Amygdala (tissue), 56 donors: Measurements from ENCODE around the gene NRDE2.
A peak's percentile ranks its signal among the peaks of the same experiment; 100 is the strongest.

ENCODE experiments used
- DNase-seq, 56 donors: peaks; one replicate each; lab custom pipeline; 2025; lab: John Stamatoyannopoulos, UW

Gene NRDE2

DNA sequence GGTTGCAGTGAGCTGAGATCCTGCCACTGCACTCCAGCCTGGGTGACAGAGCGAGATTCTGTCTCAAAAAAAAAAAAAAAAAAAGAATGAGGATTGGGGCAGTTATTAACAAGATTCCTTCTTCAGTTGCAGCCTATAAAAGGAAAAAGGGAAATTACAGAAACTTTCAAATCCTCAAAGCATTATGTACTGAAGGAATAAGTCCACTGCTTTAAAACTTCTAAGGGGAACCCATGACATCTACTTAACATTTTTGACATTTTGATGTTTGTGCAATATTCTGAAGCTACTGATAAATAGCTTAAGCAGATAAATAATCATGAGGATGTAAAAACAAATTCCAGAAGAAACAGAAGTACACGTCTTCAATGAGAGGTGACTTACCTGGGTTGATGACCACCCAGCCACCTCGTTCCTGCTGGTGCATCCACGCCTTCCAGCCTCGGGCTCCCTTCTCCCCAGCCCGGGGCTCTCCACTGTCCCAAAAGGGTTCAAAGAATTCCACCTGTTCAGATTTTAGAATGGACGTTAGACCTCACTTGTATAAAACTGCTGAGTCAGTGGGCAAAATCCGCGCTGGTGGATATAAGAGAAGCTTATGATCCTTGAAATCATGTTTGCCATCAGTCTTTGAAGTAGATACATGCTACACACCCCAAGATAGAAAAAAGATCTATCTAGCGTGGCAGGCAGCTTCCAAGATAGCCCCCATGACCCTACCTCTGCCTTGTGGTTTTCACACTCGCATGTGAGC lies 33.7 kb downstream of the NRDE2 start:
- no peak for DNase-seq

DNA sequence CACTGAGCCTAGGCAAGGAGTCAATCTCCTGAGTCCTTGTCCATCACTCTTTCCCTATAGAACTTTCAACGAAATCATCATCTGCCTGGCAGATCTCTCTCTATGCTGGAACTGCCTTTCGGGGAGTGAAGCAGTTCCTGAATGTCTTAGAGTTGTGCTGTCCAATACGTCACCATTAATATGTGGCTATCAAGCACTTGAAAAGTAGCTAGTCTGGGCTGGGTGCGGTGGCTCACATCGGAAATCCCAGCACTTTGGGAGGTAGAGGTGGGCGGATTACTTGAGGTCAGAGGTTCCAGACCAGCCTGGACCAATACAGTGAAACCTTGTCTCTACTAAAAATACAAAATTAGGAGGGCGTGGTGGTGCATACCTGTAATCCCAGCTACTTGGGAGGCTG lies 35.1 kb downstream of the NRDE2 start:
- no peak for DNase-seq

DNA sequence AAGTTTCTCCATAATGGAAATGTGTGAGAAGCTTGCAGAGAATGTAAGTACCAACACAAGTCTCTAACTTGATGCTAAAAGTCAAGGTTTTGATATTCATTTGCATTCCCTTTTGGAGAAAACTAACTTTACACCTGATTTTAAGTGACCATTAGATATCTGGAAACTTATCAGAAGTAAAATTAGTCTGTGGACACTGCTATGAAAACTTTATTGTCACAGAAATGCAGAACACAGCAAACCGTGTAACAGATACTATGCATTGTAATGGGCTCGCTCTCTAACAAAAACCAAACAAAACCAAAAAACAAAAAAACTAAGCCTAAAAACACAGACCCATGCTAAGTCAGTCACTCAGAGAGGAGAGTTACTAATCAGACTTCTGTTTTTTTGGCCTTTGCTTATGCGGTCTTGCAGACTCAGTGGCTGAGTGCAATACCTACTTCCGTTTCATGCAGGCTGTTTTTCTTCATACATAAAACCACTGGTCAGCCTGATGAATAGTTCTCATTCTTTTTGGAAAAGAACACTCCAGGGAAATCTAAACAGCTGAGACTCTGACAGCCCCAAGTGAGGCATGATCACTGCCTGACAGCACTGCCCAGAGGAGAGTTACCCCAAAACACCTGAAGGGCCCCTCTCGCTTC lies 35.7 kb downstream of the NRDE2 start:
- no peak for DNase-seq

DNA sequence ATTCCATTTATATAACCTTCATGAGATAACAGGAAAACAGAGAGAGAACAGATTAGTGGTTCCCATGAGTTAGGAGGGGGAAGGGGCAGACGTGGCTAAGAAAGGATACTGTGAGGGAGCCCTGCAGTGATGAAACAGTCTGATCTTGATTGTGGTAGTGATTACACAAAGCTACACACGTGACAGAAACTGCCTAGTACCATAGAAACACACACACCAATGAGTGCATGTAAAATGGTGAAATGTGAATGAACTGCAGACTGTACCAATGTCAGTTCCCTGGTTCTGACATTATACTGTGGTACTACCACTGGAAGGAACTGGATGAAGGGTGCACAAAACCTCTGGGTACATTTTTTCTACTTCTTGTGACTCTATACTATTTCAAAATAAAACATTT lies 36.9 kb downstream of the NRDE2 start:
- no peak for DNase-seq

DNA sequence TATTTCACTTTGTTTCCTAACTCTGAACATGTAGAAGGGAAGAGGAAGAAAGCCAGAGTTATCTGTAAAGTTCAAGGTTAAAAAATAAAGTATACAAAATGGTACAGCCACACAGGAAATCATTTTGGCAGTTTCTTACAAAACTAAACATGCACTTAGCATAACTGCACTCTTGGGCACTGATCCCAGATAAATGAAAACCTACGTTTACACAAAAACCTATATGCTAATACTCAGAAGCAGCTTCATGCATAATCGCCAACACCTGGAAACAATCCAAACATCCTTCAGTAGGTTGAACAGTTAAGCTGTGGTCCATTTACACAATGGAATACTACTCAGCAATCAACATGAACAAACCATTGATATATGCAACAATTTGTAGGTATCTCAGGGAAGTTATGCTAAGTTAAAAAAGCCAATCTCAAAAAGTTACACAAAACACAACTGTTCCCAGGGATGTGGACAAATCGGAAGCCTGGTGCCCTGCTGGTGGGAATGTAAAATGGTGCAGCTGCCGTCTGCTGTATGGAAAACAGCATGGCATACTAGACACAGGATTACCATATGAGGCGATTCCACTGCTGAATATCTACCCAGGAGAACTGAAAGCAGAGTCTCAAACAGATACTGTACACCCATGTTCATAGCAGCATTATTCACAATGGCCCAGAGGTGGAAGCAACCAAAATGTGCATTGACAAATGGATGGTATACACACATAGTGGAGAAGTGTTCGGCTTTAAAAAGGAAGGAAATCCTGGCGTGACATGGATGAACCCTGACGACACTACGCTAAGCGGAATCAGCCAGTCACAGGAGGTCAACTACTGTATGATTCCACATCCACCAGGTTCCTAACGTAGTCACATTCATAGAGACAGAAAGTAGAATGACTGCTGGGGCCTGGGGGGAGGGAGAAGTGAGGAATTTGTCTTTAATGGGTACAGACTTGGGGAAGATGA lies 37.7 kb downstream of the NRDE2 start:
- DNase-seq: no peak

DNA sequence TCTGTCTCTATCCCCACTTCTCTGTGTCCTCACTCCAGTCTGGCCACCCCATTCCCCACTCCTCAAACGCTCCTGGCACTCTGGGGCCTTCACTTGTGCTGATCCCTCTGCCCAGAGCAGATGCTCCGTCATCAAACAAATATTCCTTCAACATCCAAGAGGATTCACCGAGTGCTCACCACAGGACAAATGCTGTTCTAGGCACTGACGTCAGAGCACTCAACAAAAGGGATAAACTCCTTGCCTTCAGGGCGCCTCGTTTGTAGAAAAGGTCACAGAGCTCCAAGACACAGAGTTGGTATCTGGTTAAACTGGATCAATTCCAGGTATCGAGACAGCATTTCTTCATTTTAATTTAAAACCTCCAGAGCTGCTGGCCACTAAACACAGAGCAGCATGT lies 40.0 kb downstream of the NRDE2 start:
- DNase-seq: no peak

DNA sequence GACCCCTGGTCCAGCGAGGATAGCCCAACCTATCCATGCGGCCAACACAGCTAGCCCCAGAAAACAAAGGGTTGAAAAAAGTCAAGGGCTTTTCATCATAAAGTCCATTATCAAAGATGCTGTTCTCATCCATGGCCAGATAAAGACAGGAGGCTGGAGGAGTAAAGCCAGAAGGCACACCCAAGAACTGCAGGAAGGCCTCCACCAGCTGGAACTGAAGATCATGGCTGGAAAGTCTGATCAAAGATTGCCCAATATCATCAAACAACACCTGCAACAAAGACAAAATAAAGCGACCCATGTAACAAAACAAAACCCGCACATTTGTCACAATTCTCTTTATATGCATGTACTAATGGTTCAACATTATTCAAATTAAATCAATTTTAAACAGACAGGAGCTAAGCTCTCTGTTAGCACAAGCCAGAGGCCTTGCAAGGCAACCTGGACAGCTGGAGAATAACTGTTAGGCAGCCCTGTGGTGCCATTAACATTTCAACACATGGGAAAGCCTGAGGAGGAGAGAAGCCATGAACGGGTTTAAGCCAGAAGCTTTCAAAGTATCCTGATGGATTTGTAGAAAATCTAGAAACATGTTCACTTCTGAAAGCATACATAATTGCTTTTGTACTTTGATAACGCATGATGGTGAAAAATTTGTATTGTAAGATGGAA lies 41.3 kb downstream of the NRDE2 start:
- no peak for DNase-seq

DNA sequence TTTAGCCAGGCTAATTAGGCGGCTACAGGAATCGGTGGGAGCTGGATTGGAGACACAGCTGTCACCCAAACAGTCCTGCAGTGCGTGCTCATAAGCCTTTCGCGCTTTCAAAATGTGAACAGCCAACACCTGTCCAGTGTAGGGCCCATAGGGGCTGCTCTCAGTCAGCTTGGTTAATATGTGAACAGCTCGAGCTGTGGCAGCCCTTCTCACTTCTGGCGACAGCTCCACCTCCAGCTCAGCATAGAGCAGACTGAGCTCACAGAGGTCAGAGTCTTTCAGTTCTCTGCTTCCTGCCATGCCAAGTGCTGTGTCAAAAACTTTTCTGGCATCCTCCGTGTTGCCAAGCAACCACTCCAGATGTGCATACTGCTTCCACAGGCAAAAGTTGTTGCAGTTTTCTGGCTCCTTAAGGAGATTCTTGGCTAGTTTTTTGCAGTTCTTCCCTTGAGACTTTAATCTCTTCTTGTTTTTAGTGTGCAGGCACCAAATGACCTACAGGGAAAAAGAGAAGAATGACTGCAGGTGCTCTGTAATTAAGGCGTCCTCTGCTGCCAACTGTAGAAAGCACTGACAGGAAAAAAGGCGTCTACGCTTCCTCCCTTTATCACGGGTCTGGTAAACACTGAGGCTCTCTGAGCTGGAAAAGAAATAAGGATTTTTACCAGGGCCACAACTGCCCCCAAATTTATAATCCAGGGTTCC lies 42.9 kb downstream of the NRDE2 start:
- peak in 1 of 56 donors; percentile 14 for DNase-seq

DNA sequence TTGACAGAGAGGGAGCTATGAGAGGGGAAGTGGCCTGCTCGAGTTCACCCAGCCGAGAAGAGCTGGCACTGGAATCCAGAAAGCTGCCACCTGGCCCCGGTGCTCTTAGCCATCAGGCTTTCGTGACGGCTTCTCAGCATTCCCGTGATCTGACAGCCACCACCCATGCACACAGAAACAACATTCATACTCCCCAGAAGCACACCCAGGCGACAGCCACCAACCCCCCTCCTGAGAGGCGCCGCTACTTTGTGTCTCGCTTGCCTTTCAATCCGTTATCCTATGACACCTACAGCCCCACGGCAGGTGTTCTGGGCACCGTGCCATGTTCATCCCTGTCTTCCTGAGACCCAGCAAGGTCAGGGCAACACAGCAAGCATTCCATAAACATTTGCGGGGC lies 44.0 kb downstream of the NRDE2 start:
- DNase-seq: peak in 7 of 56 donors; percentile 17 to 44 (median 28)

DNA sequence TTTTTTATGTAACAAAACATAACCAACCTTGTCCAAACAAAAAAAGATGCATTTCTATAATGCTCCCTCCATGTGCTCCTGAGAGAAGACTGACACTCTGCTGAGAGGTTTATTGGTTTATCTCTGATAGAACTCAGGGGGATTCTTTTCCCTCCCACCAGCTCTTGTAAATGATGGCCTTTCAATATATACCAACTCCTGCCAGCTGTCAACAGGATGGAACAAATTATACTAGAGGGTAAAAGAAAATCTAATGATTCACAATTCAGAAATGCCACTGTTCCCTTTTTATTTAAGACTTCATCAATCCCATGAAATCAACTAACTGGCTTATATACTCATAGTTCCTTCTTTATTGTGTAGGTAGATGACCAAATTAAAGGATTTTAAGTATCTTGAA lies 50.0 kb downstream of the NRDE2 start:
- DNase-seq: no peak

DNA sequence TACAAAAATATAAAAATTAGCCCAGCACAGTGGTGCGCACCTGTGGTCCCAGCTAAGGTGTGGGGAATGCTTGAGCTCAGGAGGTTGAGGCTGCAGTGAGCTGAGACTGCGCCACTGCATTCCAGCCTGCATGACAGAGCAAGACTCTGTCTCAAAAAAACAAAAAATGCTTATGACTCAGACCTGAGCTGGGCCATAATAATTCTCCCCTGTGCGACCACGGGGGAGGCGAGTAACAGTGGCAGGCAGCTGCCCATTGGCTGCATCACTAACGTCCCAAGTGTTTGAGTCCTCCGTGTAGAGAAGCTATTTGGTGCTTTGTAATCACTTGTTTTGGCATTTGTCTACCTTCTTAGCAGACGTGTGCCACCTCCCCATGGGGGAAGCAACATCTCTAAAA lies 50.5 kb downstream of the NRDE2 start:
- peak in 1 of 56 donors; percentile 15 for DNase-seq

DNA sequence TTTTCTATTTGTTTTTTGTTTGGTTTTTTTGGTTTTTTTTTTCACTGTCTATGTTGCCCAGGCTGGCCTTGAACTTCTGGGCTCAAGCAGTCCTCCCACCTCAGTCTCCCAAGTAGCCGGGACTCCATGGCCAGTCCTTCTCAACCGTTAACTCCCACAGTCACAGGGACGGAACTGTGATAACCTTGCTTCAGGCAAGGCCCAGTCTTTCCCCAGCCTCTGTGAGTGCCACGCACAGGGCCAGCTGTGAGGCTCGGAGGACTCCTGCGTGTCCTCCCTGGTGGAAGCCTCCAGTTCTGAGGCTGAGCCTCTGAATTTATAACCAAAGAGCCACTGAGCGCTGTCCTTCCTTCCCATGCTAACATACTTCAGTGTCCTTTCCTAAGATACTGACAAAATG lies 51.6 kb downstream of the NRDE2 start:
- DNase-seq: no peak

DNA sequence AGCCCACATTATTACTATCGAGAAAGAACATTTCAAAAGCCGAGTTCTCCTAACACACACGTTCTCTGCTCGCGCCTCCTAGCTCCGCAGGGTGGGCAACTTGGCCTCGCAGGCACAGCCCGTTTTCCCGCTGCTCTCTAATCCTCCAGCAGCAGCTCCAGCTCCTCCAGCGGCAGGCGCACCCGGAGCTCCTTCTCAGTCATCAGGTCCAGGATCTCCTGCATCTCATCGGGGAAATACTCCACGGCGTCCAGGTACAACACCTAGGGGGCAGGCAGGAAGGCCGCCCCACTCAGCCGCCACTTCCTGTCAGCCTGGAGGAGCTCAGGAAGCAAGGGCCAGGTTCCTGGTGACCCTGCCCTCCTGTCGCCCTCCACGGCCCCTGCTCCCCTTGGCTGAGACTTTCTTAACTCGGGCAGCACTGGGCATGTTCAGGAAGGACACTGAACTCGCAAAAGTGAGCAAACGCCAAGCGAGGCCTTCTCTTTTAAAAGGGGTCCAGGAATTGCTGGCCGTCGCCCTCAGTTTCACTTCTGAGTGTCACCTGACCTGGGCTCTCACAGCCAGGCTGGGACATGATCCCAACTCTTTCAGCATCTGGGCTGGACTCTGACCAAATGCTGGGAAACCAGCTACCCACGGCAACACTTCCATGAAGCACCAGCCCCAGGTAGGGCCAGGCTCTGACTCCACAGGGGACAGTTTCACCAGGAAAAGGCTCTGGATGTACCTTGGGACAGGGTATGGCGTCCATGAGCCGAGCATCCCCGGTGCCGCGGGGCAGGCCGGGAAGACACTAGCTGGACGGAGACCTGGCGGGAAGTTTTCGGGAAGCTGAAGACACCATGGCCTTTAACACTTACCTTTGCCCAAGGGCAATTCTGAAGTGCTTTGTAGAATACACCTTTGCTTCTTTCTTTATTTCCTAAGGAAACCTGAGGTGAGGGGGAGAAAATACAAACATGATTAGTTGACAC lies 53.3 kb downstream of the NRDE2 start:
- DNase-seq: peak in 18 of 56 donors; percentile 17 to 60 (median 38)

DNA sequence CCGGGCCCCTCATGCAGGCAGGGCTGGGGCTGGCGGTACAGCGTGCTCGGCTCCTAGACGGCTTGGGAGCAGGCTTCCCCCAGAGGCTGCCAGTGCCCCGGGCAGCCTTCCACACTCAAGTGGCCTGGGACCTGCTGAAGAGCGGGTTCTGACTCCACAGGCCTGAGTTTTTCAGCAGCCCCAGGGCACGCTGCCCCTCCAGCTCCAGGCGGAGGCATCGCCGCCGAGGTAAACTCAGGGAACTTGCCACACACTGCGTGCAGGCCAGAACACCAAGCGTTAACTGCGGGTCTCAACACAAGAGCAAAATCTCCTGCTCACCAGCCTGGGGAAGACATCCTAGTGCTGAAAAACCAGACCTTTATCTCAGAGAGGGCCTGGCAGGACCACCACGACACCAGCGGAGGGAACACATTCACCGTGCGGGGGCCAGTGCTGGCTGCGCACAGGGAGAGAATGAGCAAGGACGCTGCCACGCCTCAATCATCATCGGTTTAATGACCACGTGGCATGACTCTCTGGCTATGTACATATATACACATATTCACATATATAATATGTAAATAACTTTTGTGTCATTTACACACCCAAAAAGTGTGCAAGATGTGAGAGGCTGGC lies 54.1 kb downstream of the NRDE2 start:
- DNase-seq: no peak

DNA sequence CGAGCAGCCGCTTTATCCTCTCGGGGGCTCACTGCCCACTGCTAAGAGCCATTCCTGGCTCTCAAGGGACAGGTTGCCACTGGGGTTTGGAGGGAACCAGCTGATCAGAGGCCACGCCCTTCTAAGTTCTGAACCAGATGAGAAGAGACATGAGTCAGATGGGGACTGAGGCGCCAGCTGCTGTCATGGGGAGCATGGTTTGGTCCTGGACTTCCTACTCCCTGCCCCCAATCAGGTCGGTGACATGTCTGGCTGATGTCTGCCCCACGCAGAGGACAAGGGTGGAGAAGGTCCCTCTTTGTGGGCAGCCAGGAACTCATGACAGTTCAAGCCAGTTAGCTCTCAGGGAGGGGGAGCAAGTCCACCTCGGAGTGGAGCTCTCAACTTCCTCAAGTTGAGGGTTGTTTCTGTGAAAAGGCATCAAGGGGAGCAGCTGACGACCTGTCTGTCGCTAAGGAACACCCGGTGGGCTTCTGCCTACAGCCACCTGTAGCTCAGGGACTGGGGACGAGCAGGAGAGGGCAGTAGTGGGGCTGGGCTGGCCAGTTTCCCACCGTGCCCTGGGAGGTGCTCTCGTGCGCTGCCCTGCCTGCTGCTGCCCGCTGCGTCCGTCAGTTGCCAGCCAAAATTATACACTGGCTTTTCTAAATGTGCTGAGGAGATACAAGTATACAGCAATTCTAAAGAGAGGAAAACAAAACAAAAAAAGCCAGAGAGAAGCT lies 54.9 kb downstream of the NRDE2 start:
- DNase-seq: no peak

DNA sequence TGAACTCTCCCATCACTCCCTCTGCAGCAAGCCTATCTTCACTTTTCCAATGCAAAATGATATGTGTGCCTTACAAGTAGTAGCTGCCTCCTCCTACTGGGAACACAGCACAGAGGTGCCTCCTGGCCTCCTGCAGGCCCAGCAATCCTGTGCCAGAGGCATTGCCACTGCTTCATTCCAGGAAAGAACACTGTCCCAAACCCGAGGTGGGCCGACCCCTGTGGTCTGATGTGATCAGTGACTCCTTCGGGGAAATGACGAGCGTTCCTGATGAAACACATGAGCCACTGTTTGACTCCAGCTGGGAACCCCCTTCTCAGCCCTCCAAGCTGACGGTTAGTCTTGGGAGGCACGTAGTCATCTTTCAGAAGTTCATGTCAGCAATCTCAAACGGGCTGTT lies 55.9 kb downstream of the NRDE2 start:
- no peak for DNase-seq

DNA sequence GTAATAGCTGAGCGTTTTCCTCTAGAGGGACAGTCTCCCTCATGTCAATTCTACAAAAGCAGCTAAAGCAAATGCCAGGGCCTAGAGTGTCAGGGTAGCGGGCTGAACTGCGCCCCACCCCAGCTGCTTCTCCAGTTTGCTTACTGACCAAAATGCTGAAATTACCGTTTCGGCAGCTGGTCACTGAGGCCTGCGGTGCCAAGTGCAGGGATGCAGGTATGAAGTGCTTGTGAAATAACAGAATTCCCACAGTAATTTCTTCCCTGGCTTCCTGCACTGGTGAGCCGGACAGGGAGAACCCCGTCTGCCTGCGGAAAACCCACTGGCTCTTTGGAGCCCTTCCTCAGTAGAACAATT lies 56.3 kb downstream of the NRDE2 start:
- no peak for DNase-seq
